Left forelimb (tissue), 1 donor: ENCODE measurements around the gene ERP44.

Experiments used
- DNase-seq: peaks from one replicate; pipeline ENCODE4 v3.0.0-alpha.2; 2018; ENCODE audit warnings: low spot score

ERP44 gene

DNA sequence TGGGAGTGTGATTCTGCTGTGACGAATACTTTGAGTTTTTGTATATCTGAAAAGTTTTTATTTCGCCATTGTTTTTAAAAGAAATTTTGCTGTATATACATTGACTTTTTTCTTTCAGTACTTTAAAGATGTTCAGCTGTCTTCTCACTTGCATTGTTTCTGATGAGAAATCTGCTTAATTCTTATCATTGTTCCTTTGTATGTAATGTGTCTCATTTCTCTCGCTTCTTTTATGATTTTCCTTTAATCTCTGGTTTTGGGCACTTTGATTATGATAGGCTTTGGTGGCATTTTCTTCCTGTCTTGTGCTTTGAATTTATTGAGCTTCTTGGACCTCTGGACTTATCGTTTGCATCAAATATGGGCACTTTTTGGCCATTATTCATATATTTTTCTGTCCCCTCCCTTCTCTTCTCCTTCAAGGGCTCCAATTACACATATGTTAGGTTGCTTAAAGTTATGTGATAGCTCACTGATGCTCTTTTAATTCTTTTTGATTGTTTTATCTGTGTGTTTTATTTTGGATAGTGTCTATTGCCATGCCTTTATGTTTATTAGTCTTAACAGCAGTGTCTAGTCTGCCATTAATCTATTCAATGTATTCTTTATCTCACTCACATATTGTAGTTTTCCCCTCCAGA lies 161.7 kb downstream of the ERP44 start:
- DNase-seq: no peak

- no peak for DNase-seq
Measured at GRCh38 chr9:99931155-99931840, 167.5 kb downstream of the ERP44 start.

DNA sequence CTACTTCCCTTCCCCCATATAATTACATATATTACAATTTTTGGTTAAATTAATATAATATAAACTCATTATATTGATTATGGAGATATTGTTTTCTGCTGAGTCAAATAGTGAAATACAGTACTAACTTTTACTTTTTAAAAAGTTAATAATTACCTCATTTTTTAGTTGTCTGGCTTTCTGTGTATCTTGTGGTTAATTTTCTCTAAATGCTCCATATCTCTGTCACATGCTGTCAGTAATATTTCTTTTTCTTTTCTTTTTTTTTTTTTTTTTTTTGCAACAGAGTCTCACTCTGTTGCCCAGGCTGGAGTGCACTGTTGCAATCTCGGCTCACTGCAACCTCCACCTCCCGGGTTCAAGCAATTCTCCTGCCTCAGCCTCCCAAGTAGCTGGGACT lies 169.1 kb downstream of the ERP44 start:
- DNase-seq: no peak
